Jurkat, Clone E6-1 (cell line): ENCODE data around the gene NTSR1.

Source experiments
- DNase-seq: peaks from one replicate; pipeline ENCODE4 v3.0.0-alpha.2; 2011; ENCODE audit warnings: low read depth, low spot score
- H3K4me3 ChIP-seq: 2 replicates; pipeline ENCODE4 v1.5.1; 2011; ENCODE audit warnings: mild to moderate bottlenecking, low read length, control low read depth, moderate library complexity

The NTSR1 gene

GRCh38 chr20:62762801-62763368, 54.2 kb downstream of the NTSR1 start:
- DNase-seq = no peak
- H3K4me3 ChIP-seq = no peak overlapping the region

GRCh38 chr20:62763404-62763803, 54.8 kb downstream of the NTSR1 start:
- H3K4me3 ChIP-seq = no peak overlapping the region
- no peak for DNase-seq

DNA sequence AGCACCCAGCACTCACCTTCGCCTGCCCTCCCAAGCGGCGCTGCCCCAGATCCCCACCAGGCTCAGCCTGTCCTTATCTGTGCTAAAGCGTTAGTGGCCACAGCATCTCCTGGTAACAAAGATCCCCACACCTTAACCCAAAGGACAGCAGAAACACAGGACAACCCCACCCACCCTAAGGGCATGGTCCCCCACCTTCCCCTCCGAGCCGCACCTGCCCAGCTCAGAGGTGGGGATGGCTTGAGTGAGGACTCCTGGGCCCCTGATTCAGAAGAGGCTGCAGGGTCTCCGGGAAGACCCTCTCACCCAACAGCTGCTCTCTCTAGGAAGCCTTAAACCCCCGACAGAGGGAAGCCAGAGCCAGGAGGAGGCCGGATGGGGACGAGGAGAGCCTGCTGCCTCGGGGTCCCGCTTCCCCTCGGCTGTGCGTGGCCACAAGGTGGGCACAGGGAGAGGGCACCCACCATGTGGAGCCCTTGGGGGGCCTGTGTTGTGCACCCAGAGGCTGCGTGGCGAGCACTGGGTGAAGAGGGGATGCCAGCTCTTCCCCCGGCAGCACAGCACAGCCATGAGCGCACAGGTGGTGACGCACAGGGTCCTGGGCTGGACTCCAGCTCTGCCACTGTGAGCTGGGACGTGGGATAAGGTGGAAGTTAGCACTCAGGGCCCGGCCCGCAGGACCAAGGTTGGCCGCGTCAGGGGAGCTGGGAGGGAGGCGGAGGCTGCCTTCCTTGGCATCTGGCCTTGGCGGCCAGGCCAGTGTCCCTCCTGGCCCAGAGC, 55.7 kb downstream of the NTSR1 start:
- no peak for DNase-seq
- H3K4me3 ChIP-seq = no peak overlapping the region

GRCh38 chr20:62765021-62765420, 56.4 kb downstream of the NTSR1 start:
- DNase-seq = no peak
- H3K4me3 ChIP-seq = no peak overlapping the region

GRCh38 chr20:62765432-62766070, 56.9 kb downstream of the NTSR1 start:
- no peak for DNase-seq
- no peak overlapping the region for H3K4me3 ChIP-seq

GRCh38 chr20:62766071-62766450, 57.4 kb downstream of the NTSR1 start:
- DNase-seq = no peak
- no peak overlapping the region for H3K4me3 ChIP-seq

DNA sequence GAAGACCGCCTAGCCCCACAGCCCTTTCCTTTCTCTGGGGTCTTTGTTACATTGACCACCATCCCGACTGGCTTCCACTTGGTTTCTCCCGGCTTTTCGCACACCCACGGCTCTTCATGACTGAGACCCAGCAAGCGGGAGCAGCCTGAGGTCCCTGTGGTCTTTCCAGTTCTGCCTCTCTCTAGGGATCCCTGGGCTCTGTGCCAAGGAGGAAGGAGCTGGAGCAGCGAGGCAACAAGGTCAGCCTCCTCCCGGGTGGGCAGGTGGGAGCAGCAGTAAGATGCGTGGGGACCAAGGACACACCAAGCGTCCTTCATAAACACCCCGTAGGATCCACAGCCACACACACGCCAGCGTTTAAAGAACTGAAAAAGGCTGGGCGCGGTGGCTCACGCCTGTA, 58.1 kb downstream of the NTSR1 start:
- DNase-seq = no peak
- H3K4me3 ChIP-seq = no peak overlapping the region

DNA sequence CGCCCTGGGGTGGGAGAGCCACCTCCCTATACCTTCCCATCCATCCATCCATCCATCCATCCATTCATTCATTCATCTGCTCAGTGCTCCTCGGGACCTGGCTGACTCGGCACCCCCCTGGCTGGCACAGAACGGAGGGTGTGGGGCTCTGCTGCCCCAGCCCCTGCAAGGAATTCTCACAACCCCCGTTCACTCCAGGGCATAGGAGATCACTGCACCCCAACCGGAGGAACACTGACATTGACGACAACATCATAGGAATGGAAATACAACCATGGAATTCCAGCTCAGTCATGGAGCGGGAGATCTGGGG, 59.6 kb downstream of the NTSR1 start:
- no peak for DNase-seq
- H3K4me3 ChIP-seq = no peak overlapping the region

- no peak overlapping the region for H3K4me3 ChIP-seq
- DNase-seq = no peak
Observed at GRCh38 chr20:62768551-62769287, 60.1 kb downstream of the NTSR1 start.

- DNase-seq = no peak
- H3K4me3 ChIP-seq = no peak overlapping the region
Observed at GRCh38 chr20:62769346-62770071, 60.9 kb downstream of the NTSR1 start.

DNA sequence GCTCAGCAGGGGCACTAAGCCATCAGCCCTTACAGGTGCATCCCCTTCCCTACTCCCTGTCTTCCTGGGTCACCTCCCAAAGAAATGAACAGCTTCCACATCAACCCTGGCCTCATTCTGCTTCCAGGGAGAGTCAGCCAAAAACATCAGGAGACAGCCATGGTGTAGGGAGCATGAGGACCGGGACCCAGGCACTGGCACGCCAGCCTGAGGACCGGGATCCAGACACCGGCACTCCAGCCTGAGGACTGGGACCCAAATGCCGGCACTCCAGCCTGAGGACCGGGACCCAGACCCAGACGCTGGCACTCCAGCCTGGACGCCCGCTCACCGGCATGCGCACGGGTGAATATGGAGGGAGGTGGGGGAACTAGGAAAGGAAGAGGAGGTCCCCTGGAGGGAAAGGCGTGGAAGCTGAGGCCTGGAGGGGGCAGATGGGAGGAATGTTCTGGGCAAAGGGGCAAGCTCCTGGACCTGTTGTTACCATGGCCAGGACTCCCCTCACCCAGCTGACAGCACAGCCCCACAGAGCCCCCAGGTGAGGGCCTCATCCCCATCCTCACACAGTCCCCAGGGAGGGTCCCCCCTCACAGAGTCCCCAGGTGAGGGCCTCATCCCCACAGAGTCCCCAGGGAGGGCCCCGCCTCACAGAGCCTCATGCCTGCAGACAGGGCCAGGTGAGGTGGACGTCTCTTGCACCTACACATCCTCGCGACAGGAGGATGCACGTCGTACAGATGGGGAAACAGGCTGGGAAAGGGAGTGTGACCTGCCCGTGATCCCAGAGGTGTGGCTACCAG, 61.7 kb downstream of the NTSR1 start:
- H3K4me3 ChIP-seq = no peak overlapping the region
- no peak for DNase-seq

DNA sequence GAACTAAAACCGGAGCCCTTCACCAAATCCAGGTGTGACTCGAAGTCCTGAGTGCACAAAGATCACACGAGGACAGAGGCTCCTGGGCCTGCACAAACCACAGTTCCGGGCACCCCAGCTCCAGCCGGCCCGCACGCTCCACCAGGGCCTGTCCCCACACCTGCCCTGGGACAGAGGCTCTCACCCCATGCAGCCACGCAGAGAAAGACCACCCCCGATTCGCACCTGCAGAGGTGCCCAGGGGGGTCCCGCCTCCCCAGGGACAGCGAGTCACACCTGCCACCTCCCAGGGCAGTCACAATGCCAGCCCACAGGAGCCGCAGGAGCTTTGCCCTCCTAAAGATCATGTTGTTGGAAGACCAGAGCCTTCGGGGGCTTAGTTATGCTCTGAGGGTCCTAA, 62.3 kb downstream of the NTSR1 start:
- no peak for DNase-seq
- H3K4me3 ChIP-seq = no peak overlapping the region

DNA sequence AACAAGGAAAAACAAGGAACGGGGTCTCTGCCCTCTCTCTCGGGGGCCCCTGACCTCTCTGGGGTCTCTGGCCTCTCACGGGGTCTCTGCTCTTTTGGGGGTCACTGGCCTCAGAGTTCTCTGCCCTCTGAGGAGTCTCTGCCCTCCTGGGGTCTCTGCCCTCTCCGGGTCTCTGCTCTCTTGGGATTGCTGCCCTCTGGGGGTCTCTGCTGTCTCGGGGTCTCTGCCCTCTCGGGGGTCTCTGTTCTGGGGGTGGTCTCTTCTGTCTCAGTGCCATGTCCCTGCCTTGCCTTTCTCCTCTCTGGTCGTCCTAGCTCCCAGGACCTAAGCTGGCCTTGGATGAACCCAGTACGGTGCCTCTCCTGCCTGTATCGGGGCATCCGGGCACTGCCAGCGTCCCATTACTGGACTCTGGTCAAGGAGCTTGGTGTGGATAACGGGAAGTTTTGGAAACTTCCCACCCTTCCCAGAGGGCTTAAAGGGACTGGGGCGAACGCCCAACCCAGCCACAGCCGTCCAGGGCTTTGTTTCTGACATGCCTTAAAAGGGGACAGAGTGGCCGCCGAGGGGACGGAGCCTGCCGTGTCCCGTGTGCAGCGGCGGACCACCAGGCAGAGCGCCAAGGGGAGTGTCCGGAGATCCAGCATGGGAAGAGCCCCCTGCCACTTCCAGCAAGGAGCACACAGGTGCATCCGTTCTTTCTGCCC, 62.9 kb downstream of the NTSR1 start:
- H3K4me3 ChIP-seq = no peak overlapping the region
- DNase-seq = no peak

- no peak for DNase-seq
- no peak overlapping the region for H3K4me3 ChIP-seq
Observed at GRCh38 chr20:62772103-62772611, 63.5 kb downstream of the NTSR1 start.

DNA sequence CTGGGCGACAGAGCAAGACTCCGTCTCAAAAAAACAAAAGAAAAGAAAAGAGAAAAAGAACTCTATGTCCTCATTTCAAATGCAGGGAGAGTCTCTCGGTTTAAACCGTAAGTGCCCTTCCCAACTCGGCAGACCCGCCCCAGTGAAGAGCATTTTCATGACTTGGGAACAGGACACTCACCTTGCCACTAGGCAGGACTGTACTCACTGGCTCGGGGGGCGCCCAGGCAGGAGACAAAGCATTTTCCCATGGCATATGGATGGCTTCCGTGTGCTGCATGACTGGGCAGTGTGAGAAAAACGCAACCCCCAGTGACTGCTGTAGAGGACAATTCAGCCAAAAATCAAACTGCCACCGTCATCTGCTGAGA, 64.0 kb downstream of the NTSR1 start:
- H3K4me3 ChIP-seq = no peak overlapping the region
- no peak for DNase-seq

DNA sequence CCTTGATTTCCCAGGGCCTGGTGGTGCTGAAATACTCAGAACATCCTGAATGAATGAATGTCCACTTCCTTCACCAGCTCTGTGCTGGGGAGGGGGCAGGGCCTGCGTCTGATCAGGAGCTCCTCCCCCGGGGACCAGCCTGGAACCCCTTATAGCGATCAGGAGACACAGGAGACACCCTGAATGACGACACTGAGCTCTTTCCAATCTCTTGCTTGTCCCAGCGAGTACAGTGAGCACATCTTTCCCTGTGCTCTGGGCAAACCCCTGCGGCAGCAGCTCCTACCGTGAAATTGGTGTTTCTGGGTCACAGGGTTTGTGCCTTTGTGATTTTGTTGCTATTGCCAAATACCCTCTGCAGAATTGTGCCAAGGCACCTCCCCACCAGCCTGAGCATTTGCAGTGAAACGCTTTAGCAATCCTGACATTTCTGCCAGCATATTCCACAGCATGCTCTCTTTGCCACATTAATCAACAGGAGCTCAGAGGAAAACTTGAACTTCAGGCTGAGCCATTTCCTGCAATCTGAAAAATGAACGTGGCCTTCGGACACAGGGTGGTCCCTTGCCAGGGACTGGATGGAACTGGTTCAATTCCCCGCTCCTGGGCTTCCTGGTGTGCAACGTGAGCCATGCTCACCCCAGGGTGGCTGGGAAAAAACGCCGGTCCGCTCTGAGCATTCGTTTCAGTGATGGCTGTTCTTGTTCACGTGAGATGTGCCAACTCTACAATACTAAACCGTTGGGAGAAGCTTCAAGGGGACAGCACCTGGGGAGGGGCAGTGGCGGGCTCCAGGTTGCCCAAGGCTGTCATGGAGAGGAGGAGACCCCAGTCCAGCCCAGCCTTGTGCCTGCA, 64.6 kb downstream of the NTSR1 start:
- no peak for DNase-seq

More for the DNA sequence above, 64.6 kb downstream of the NTSR1 start:
- H3K4me3 ChIP-seq = no peak overlapping the region
